Choroid plexus epithelial cell (primary cell): ENCODE measurements around the gene DNAAF1.

Source experiments
- DNase-seq: peaks from one replicate; pipeline ENCODE4 v3.0.0-alpha.2; 2010; ENCODE audit warnings: low read depth
- H3K4me3 ChIP-seq: 2 replicates; pipeline ENCODE4 v1.5.1; 2011; ENCODE audit warnings: low read depth, mild to moderate bottlenecking, control low read depth, low read length, moderate library complexity
- CTCF ChIP-seq: conservative IDR thresholded peaks from 2 replicates; pipeline ENCODE4 v1.5.1; 2011; ENCODE audit warnings: low read depth, mild to moderate bottlenecking, control low read depth, inconsistent platforms, low read length, moderate library complexity

Gene DNAAF1

GRCh38 chr16:84183911-84184591, 38.9 kb downstream of the DNAAF1 start:
- no peak overlapping the region for H3K4me3 ChIP-seq
- no peak for DNase-seq
- TF ChIP-seq CTCF, result peak; percentile 50

GRCh38 chr16:84184775-84185174, 39.7 kb downstream of the DNAAF1 start:
- no peak for TF ChIP-seq CTCF
- H3K4me3 ChIP-seq, result no peak overlapping the region
- no peak for DNase-seq

- H3K4me3 ChIP-seq, result peak within 1 kb of the TSS; percentile 70
- TF ChIP-seq CTCF, result peak; percentile 92
- DNase-seq, result peak; percentile 97
These were observed 41.8 kb downstream of the DNAAF1 start, which contains the start of gene TAF1C for GRCh38 chr16:84186685-84187437. Gene TAF1C, minus strand, starts transcription at chr16:84187057. Its CDS starts 2,069 bp downstream, at chr16:84184988.

GRCh38 chr16:84190731-84191388, 45.8 kb downstream of the DNAAF1 start, which contains the start of gene ADAD2:
Gene ADAD2, plus strand, starts transcription at chr16:84191157. Its CDS starts 74 bp downstream, at chr16:84191231.
- no peak for DNase-seq
- no peak within 1 kb of the TSS for H3K4me3 ChIP-seq

GRCh38 chr16:84191466-84191865, 46.4 kb downstream of the DNAAF1 start:
- no peak overlapping the region for H3K4me3 ChIP-seq
- TF ChIP-seq CTCF, result no peak
- DNase-seq, result no peak

More at GRCh38 chr16:84190731-84191388, 45.8 kb downstream of the DNAAF1 start, which contains the start of gene ADAD2:
- TF ChIP-seq CTCF, result no peak

- no peak for TF ChIP-seq CTCF
- DNase-seq, result no peak
- no peak overlapping the region for H3K4me3 ChIP-seq
These were observed 48.4 kb downstream of the DNAAF1 start for GRCh38 chr16:84193480-84193879.
